Panc1 (cell line): Measurements from ENCODE around the gene AKAP6. TPM values are rescaled to one million over a fixed set of nuclear protein-coding genes. Genes with fewer than 3 reads are reported as not detected.

ENCODE experiments used
- ATAC-seq: fragments of 200-7000 bp; cut with Tn5 transposase; 2 replicates; pipeline ENCODE4 v1.9.1; 2020; ENCODE audit warnings: mild to moderate bottlenecking, moderate library complexity
- BruUV-seq: library from RNA; stranded (reverse); fragments of 400-500 nt; replicated peaks from 2 replicates; lab custom pipeline; 2021; lab: Mats Ljungman, UMichigan
- CTCF ChIA-PET: fragments of 300-600 bp; sonication (Branson Sonifier 250); formaldehyde crosslinking; loops from one replicate; lab custom pipeline; 2022; ENCODE audit warnings: antibody characterized with exemption; lab: Charles Lee
- POLR2A ChIA-PET: fragments of 300-600 bp; sonication (Branson Sonifier 250); formaldehyde crosslinking; loops from one replicate; lab custom pipeline; 2022; ENCODE audit warnings: antibody characterized with exemption; lab: Charles Lee
- DNase-seq: peaks from one replicate; pipeline ENCODE4 v3.0.0-alpha.2; 2010; ENCODE audit warnings: low read depth, low spot score
- H3K27ac ChIP-seq: 2 replicates; pipeline ENCODE4 v1.5.1; 2011; ENCODE audit warnings: mild to moderate bottlenecking, low read length, inconsistent platforms
- H3K27me3 ChIP-seq: fragments of 200-500 bp; sonication (Bioruptor generic); 2 replicates; pipeline ENCODE4 v1.6.0; 2014; ENCODE audit warnings: low read length, inconsistent platforms; ENCODE audit not compliant: control insufficient read depth, insufficient read depth
- H3K36me3 ChIP-seq: fragments of 200-500 bp; sonication (Bioruptor generic); 2 replicates; pipeline ENCODE4 v1.5.1; 2014; ENCODE audit warnings: inconsistent platforms, mild to moderate bottlenecking, low read length, moderate library complexity; ENCODE audit not compliant: control insufficient read depth, insufficient read depth
- H3K4me1 ChIP-seq: 2 replicates; pipeline ENCODE4 v1.5.1; 2011; ENCODE audit warnings: inconsistent platforms, mild to moderate bottlenecking, low read length, moderate library complexity; ENCODE audit not compliant: control insufficient read depth, insufficient read depth
- H3K4me3 ChIP-seq, 2 experiments: 2 replicates each; pipeline ENCODE4 v1.5.1; 2011 to 2012; ENCODE audit warnings: low read depth in 2 of 2, low read length in 2 of 2, mild to moderate bottlenecking in 2 of 2, inconsistent platforms in 1 of 2, moderate library complexity in 1 of 2
- H3K9me3 ChIP-seq: fragments of 200-500 bp; sonication (Bioruptor generic); 2 replicates; pipeline ENCODE4 v1.5.1; 2014; ENCODE audit warnings: low read depth, mild to moderate bottlenecking, inconsistent platforms, low read length, moderate library complexity; ENCODE audit not compliant: control insufficient read depth, insufficient read depth
- POLR2AphosphoS5 ChIP-seq: IDR thresholded peaks from 2 replicates; pipeline ENCODE4 v1.6.1; 2012; ENCODE audit warnings: mild to moderate bottlenecking, low read depth, low read length, moderate library complexity
- SIN3A ChIP-seq: IDR thresholded peaks from 2 replicates; pipeline ENCODE4 v1.6.1; 2012; ENCODE audit warnings: low read depth, mild to moderate bottlenecking, low read length, moderate library complexity, borderline replicate concordance; ENCODE audit not compliant: insufficient read depth
- TCF7L2 ChIP-seq: IDR thresholded peaks from 2 replicates; pipeline ENCODE4 v1.6.1; 2011; ENCODE audit warnings: mild to moderate bottlenecking, low read depth, low read length, inconsistent platforms
- in situ Hi-C: cut with HindIII; loops from 2 replicates; pipeline ENCODE4 v1.10.0; 2016; ENCODE audit warnings: low sequenced_read_pairs, low pct_unique_long_range_greater_than_20kb
- intact Hi-C: fragments of 100-400 bp; cut with micrococcal nuclease; formaldehyde crosslinking; loops from one replicate; pipeline ENCODE4 v1.10.0; 2022; ENCODE audit not compliant: unreplicated experiment
- total RNA-seq: library from RNA; stranded (reverse); gene quantifications from one replicate; pipeline ENCODE4 v1.2.1, GENCODE V29; 2021; ENCODE audit not compliant: unreplicated experiment
- TF ChIP-seq, protein P1 (sequence below), 2 experiments: IDR thresholded peaks; 2 replicates each; pipeline ENCODE4 v1.6.1; 2011 to 2012; ENCODE audit warnings: low read depth in 2 of 2, control low read depth in 1 of 2, low read length in 1 of 2, mild to moderate bottlenecking in 1 of 2, moderate library complexity in 1 of 2; ENCODE audit not compliant: insufficient read depth in 1 of 2
- TF ChIP-seq, protein P2 (sequence below): fragments of 450-650 bp; IDR thresholded peaks from 2 replicates; pipeline ENCODE4 v1.5.1; 2017; ENCODE audit warnings: mild to moderate bottlenecking

Gene AKAP6
- total RNA-seq, 1 experiment from 2014 or later = 0.82 TPM

DNA sequence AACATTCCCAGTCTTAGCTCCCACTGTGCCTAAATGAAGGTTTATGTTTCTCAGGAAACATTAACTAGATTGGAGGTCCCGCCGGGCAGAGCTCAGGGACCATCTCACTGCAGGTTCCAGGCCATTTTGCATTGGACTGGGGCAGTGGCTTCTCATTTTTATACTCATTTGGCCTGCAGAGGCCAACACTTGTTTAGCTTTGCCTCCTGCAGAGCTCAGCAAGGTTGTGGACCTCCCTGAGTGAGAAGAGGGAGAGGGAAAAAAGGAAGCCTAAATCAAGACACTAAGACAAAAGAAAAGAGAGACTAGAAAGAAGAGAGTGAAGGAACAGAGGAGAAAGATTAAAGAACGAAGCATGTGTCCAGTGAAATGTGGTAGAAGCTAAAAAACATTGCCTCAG lies 280.3 kb downstream of the AKAP6 start:
- no TSS peak for BruUV-seq
- H3K4me1 ChIP-seq = no peaks in the 10 kb centered on the region
- no peaks in the 10 kb centered on the region for H3K27me3 ChIP-seq
- H3K9me3 ChIP-seq = no peaks in the 10 kb centered on the region
- H3K36me3 ChIP-seq = no peaks in the 10 kb centered on the region
- no peak for DNase-seq
- H3K4me3 ChIP-seq = no peak overlapping the region
- ChIA-PET CTCF (no interaction called here), POLR2A (no interaction called here)
- H3K27ac ChIP-seq = no peak overlapping the region
- in situ Hi-C loops (no loop called here), intact Hi-C loops (no loop called here)
- TF ChIP-seq POLR2AphosphoS5 = no peak
- no peak for TF ChIP-seq TCF7L2
- TF ChIP-seq, protein P1, sequence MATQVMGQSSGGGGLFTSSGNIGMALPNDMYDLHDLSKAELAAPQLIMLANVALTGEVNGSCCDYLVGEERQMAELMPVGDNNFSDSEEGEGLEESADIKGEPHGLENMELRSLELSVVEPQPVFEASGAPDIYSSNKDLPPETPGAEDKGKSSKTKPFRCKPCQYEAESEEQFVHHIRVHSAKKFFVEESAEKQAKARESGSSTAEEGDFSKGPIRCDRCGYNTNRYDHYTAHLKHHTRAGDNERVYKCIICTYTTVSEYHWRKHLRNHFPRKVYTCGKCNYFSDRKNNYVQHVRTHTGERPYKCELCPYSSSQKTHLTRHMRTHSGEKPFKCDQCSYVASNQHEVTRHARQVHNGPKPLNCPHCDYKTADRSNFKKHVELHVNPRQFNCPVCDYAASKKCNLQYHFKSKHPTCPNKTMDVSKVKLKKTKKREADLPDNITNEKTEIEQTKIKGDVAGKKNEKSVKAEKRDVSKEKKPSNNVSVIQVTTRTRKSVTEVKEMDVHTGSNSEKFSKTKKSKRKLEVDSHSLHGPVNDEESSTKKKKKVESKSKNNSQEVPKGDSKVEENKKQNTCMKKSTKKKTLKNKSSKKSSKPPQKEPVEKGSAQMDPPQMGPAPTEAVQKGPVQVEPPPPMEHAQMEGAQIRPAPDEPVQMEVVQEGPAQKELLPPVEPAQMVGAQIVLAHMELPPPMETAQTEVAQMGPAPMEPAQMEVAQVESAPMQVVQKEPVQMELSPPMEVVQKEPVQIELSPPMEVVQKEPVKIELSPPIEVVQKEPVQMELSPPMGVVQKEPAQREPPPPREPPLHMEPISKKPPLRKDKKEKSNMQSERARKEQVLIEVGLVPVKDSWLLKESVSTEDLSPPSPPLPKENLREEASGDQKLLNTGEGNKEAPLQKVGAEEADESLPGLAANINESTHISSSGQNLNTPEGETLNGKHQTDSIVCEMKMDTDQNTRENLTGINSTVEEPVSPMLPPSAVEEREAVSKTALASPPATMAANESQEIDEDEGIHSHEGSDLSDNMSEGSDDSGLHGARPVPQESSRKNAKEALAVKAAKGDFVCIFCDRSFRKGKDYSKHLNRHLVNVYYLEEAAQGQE (IDR thresholded peaks at IDR 0.05; ENCODE audit: insufficient read depth in 1 of 2, low read depth in 2 of 2, low read length in 1 of 2) = no peak
- no peak for TF ChIP-seq SIN3A
- no peak for ATAC-seq

DNA sequence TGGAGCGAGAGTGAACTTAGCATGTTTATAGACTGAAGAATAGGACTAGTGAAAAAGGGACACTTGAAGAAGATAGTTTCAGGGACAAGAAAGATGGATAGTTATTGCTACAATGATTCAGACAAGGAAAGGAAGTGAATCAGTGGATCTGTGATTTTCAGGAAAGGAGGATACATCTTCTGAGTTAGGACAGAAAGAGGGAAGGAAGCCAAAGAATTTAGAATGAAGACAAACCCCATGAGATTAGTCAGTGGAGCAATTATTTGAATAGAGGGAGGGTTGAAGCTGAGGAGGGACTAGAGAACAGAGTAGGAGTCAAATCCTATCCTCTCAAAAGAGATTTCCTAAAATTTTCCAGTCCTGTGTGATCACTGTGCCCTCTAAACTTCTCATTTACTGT lies 282.7 kb downstream of the AKAP6 start:
- in situ Hi-C loops = no loop called here
- H3K4me1 ChIP-seq = no peaks in the 10 kb centered on the region
- ATAC-seq (no peak), DNase-seq (no peak)
- H3K36me3 ChIP-seq = no peaks in the 10 kb centered on the region
- H3K27ac ChIP-seq = no peak overlapping the region
- no peaks in the 10 kb centered on the region for H3K27me3 ChIP-seq
- no TSS peak for BruUV-seq
- ChIA-PET POLR2A (no interaction called here), CTCF (no interaction called here)
- intact Hi-C loops = no loop called here
- no peaks in the 10 kb centered on the region for H3K9me3 ChIP-seq
- H3K4me3 ChIP-seq = no peak overlapping the region
- TF ChIP-seq SIN3A = no peak
- TF ChIP-seq, protein P1 (IDR thresholded peaks at IDR 0.05; ENCODE audit: insufficient read depth in 1 of 2, low read depth in 2 of 2, low read length in 1 of 2) = no peak
- TF ChIP-seq, protein P2, sequence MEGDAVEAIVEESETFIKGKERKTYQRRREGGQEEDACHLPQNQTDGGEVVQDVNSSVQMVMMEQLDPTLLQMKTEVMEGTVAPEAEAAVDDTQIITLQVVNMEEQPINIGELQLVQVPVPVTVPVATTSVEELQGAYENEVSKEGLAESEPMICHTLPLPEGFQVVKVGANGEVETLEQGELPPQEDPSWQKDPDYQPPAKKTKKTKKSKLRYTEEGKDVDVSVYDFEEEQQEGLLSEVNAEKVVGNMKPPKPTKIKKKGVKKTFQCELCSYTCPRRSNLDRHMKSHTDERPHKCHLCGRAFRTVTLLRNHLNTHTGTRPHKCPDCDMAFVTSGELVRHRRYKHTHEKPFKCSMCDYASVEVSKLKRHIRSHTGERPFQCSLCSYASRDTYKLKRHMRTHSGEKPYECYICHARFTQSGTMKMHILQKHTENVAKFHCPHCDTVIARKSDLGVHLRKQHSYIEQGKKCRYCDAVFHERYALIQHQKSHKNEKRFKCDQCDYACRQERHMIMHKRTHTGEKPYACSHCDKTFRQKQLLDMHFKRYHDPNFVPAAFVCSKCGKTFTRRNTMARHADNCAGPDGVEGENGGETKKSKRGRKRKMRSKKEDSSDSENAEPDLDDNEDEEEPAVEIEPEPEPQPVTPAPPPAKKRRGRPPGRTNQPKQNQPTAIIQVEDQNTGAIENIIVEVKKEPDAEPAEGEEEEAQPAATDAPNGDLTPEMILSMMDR = no peak
- no peak for TF ChIP-seq TCF7L2
- TF ChIP-seq POLR2AphosphoS5 = no peak
